Tibial nerve (tissue), 4 donors: ENCODE measurements around the gene ADPRM. TPM values are rescaled to one million over a fixed set of nuclear protein-coding genes. Genes with fewer than 3 reads are reported as not detected.
A peak's percentile ranks its signal among the peaks of the same experiment; 100 is the strongest.

ENCODE experiments used
- DNase-seq, 2 donors: peaks; one replicate each; pipeline ENCODE4 v3.0.0-alpha.2; 2019; ENCODE audit warnings: low spot score in 2 of 2
- H3K27ac ChIP-seq, 4 donors: fragments of 200-600 bp; sonication (generic) in 3 of 4; one replicate each; pipeline ENCODE4 v1.5.1; 2017 to 2019; ENCODE audit warnings: mild to moderate bottlenecking in 1 of 4
- H3K27me3 ChIP-seq, 2 donors: fragments of 200-600 bp; sonication (generic) in 1 of 2; one replicate each; pipeline versions ENCODE4 v1.5.1 to v1.6.0; 2017 to 2019
- H3K36me3 ChIP-seq, 3 donors: fragments of 200-600 bp; sonication (generic); one replicate each; pipeline ENCODE4 v1.5.1; 2018 to 2019
- H3K4me1 ChIP-seq, 4 donors: fragments of 200-600 bp; sonication (generic) in 3 of 4; one replicate each; pipeline ENCODE4 v1.5.1; 2017 to 2019
- H3K4me3 ChIP-seq, 4 donors: fragments of 200-600 bp; sonication (generic) in 3 of 4; one replicate each; pipeline ENCODE4 v1.5.1; 2017 to 2019; ENCODE audit warnings: mild to moderate bottlenecking in 1 of 4, moderate library complexity in 1 of 4
- H3K9me3 ChIP-seq, 4 donors: fragments of 200-600 bp; sonication (generic) in 3 of 4; one replicate each; pipeline ENCODE4 v1.5.1; 2017 to 2019
- CTCF ChIP-seq, 5 experiments: fragments of 200-600 bp in 3 of 5; fragments of 450-650 bp in 2 of 5; sonication (generic) in 3 of 5; IDR thresholded peaks; one replicate each; pipeline ENCODE4 v1.5.1; 2016 to 2019; ENCODE audit warnings: antibody characterized with exemption in 5 of 5, mild to moderate bottlenecking in 3 of 5, moderate library complexity in 2 of 5
- EP300 ChIP-seq, 2 donors: sonication (generic); formaldehyde crosslinking; IDR thresholded peaks; one replicate each; pipeline ENCODE4 v1.6.1; 2017; ENCODE audit warnings: antibody characterized with exemption in 2 of 2, mild to moderate bottlenecking in 1 of 2
- POLR2A ChIP-seq, 2 donors: fragments of 450-650 bp; IDR thresholded peaks; one replicate each; pipeline ENCODE4 v1.6.1; 2017; ENCODE audit warnings: antibody characterized with exemption in 2 of 2, mild to moderate bottlenecking in 2 of 2, moderate library complexity in 2 of 2
- WGBS, 2 donors: methylation state at CpG; one replicate each; pipeline ENCODE4 v1.1.5; 2018; 5-methylcytosine and 5-hydroxymethylcytosine counted together
- total RNA-seq, 4 donors: library from RNA; depleted of rRNA; stranded (reverse); fragments of >200 nt; gene quantifications; one replicate each; pipeline ENCODE4 v1.1.0, GENCODE V29; 2016

Gene ADPRM
- 10 to 100 TPM in 3 of 4 donors, 1 to 10 TPM in 1; 9.4 to 17.7 (median 13.3) TPM for total RNA-seq

GRCh38 chr17:10697092-10698081 is at the start of gene ADPRM, which contains the start of gene SCO1:
ADPRM (plus strand) TSS chr17:10697594; CDS start chr17:10704927, 7,333 bp downstream.
SCO1 (minus strand) TSS chr17:10697533; CDS start chr17:10697507, 26 bp downstream.
- peaks cover 0 to 37% (median 17%) of the 10 kb centered on the region in 4 donors for H3K4me1 ChIP-seq
- no peaks in the 10 kb centered on the region for H3K27me3 ChIP-seq
- no peaks in the 10 kb centered on the region for H3K9me3 ChIP-seq
- TF ChIP-seq EP300 (IDR thresholded peaks at IDR 0.05) (peak in 1 of 2 donors; percentile 96), POLR2A (IDR thresholded peaks at IDR 0.05) (peak; percentile 82 to 94), CTCF (IDR thresholded peaks at IDR 0.05) (peak; percentile 26 to 68 (median 51))
- H3K4me3 ChIP-seq: peak within 1 kb of the TSS; percentile 61 to 99 (median 86)
- H3K27ac ChIP-seq: peak within 1 kb of the TSS; percentile 81 to 96 (median 96)
- peak; percentile 83 to 88 for DNase-seq
- H3K36me3 ChIP-seq: peaks cover 0 to 24% (median 0%) of the 10 kb centered on the region in 3 donors
- WGBS, 2 donors: 0% methylated on average over 20 to 83 of the region's 84 CpGs

GRCh38 chr17:10648381-10648780 is 49.0 kb upstream of the ADPRM start:
- Histone ChIP-seq H3K4me3 (no peak overlapping the region), H3K27me3 (no peaks in the 10 kb centered on the region), H3K27ac (no peak overlapping the region), H3K4me1 (no peaks in the 10 kb centered on the region), H3K36me3 (peaks cover 0 to 42% (median 0%) of the 10 kb centered on the region in 3 donors), H3K9me3 (no peaks in the 10 kb centered on the region)
- 84 to 85% methylated on average over 5 of the region's 5 CpGs for WGBS, 2 donors
- DNase-seq: no peak
- TF ChIP-seq CTCF (IDR thresholded peaks at IDR 0.05) (no peak), POLR2A (IDR thresholded peaks at IDR 0.05) (no peak), EP300 (IDR thresholded peaks at IDR 0.05) (no peak)

- DNase-seq: no peak
- Histone ChIP-seq H3K27me3 (no peaks in the 10 kb centered on the region), H3K4me1 (no peaks in the 10 kb centered on the region), H3K36me3 (peaks cover 0 to 37% (median 0%) of the 10 kb centered on the region in 3 donors), H3K4me3 (no peak overlapping the region), H3K27ac (no peak overlapping the region), H3K9me3 (no peaks in the 10 kb centered on the region)
- WGBS, 2 donors: 78 to 79% methylated on average over 3 of the region's 3 CpGs
- TF ChIP-seq CTCF (IDR thresholded peaks at IDR 0.05) (no peak), POLR2A (IDR thresholded peaks at IDR 0.05) (no peak), EP300 (IDR thresholded peaks at IDR 0.05) (no peak)
These were observed 48.4 kb upstream of the ADPRM start for GRCh38 chr17:10648956-10649355.

- no peak overlapping the region for H3K4me3 ChIP-seq
- H3K36me3 ChIP-seq: peaks cover 0 to 36% (median 0%) of the 10 kb centered on the region in 3 donors
- H3K4me1 ChIP-seq: no peaks in the 10 kb centered on the region
- WGBS, 2 donors: 87 to 91% methylated on average over 5 of the region's 5 CpGs
- no peak for DNase-seq
- TF ChIP-seq CTCF (IDR thresholded peaks at IDR 0.05) (no peak), POLR2A (IDR thresholded peaks at IDR 0.05) (no peak), EP300 (IDR thresholded peaks at IDR 0.05) (no peak)
- no peaks in the 10 kb centered on the region for H3K9me3 ChIP-seq
- H3K27ac ChIP-seq: no peak overlapping the region
- no peaks in the 10 kb centered on the region for H3K27me3 ChIP-seq
These were observed 47.8 kb upstream of the ADPRM start for GRCh38 chr17:10649602-10650001.

- Histone ChIP-seq H3K9me3 (no peaks in the 10 kb centered on the region), H3K4me1 (no peaks in the 10 kb centered on the region), H3K4me3 (no peak overlapping the region), H3K27me3 (no peaks in the 10 kb centered on the region), H3K27ac (no peak overlapping the region), H3K36me3 (peaks cover 0 to 26% (median 0%) of the 10 kb centered on the region in 3 donors)
- no peak for DNase-seq
- 75 to 95% methylated on average over 9 of the region's 9 CpGs for WGBS, 2 donors
- no peak for TF ChIP-seq POLR2A (IDR thresholded peaks at IDR 0.05)
- TF ChIP-seq CTCF (IDR thresholded peaks at IDR 0.05): no peak
- no peak for TF ChIP-seq EP300 (IDR thresholded peaks at IDR 0.05)
These were observed 45.5 kb upstream of the ADPRM start for GRCh38 chr17:10651927-10652326.
